H9 (cell line): ENCODE data around the gene SERPINE2. TPM values are rescaled to one million over a fixed set of nuclear protein-coding genes. Genes with fewer than 3 reads are reported as not detected.

Source experiments
- DNase-seq: peaks from one replicate; pipeline ENCODE4 v3.0.0-alpha.2; 2017
- H2AFZ ChIP-seq: one replicate; pipeline ENCODE4 v1.6.1; 2013; ENCODE audit warnings: mild to moderate bottlenecking, low read length, control low read depth, moderate library complexity
- H2AK5ac ChIP-seq: 2 replicates; pipeline ENCODE4 v1.6.1; 2013; ENCODE audit warnings: low read length, control low read depth, mixed read lengths; ENCODE audit not compliant: insufficient read length
- H2BK120ac ChIP-seq: one replicate; pipeline ENCODE4 v1.6.1; 2013; ENCODE audit warnings: low read depth, mild to moderate bottlenecking, low read length, control low read depth, inconsistent platforms; ENCODE audit not compliant: poor library complexity, severe bottlenecking
- H2BK12ac ChIP-seq: 2 replicates; pipeline ENCODE4 v1.6.1; 2013; ENCODE audit warnings: low read length, control low read depth, mixed read lengths, low read depth; ENCODE audit not compliant: insufficient read length
- H2BK15ac ChIP-seq: 2 replicates; pipeline ENCODE4 v1.6.1; 2013; ENCODE audit warnings: low read depth, low read length, control low read depth
- H2BK20ac ChIP-seq: one replicate; pipeline ENCODE4 v1.6.1; 2013; ENCODE audit warnings: low read depth, mild to moderate bottlenecking, low read length, control low read depth, inconsistent platforms; ENCODE audit not compliant: poor library complexity, severe bottlenecking
- H2BK5ac ChIP-seq: 2 replicates; pipeline ENCODE4 v1.6.1; 2013; ENCODE audit warnings: low read length, control low read depth, mixed read lengths; ENCODE audit not compliant: insufficient read length
- H3K14ac ChIP-seq: 2 replicates; pipeline ENCODE4 v1.6.1; 2013; ENCODE audit warnings: low read length, control low read depth; ENCODE audit not compliant: insufficient read depth
- H3K18ac ChIP-seq: 2 replicates; pipeline ENCODE4 v1.6.1; 2013; ENCODE audit warnings: low read depth, mild to moderate bottlenecking, mixed read lengths, low read length, control low read depth; ENCODE audit not compliant: insufficient read length
- H3K23ac ChIP-seq: 2 replicates; pipeline ENCODE4 v1.6.1; 2013; ENCODE audit warnings: low read length, control low read depth, mixed read lengths, low read depth; ENCODE audit not compliant: insufficient read length
- H3K23me2 ChIP-seq: 2 replicates; pipeline ENCODE4 v1.6.1; 2013; ENCODE audit warnings: low read depth, mild to moderate bottlenecking, mixed read lengths, low read length, control low read depth; ENCODE audit not compliant: insufficient read length, poor library complexity, severe bottlenecking
- H3K27ac ChIP-seq: 2 replicates; pipeline ENCODE4 v1.5.1; 2013; ENCODE audit warnings: low read length, control low read depth, mixed read lengths, low read depth; ENCODE audit not compliant: insufficient read length
- H3K27me3 ChIP-seq: 2 replicates; pipeline ENCODE4 v1.6.1; 2013; ENCODE audit warnings: low read length, control low read depth, inconsistent platforms; ENCODE audit not compliant: insufficient read depth
- H3K4ac ChIP-seq: 2 replicates; pipeline ENCODE4 v1.6.1; 2013; ENCODE audit warnings: low read depth, mild to moderate bottlenecking, control low read depth, inconsistent platforms, low read length, moderate library complexity
- H3K4me1 ChIP-seq: 2 replicates; pipeline ENCODE4 v1.6.1; 2013; ENCODE audit warnings: low read length, control low read depth, inconsistent platforms; ENCODE audit not compliant: insufficient read depth
- H3K4me2 ChIP-seq: 2 replicates; pipeline ENCODE4 v1.6.1; 2013; ENCODE audit warnings: low read length, control low read depth, mixed read lengths; ENCODE audit not compliant: insufficient read length, insufficient read depth
- H3K56ac ChIP-seq: 2 replicates; pipeline ENCODE4 v1.6.1; 2013; ENCODE audit warnings: low read depth, mild to moderate bottlenecking, mixed read lengths, low read length, control low read depth; ENCODE audit not compliant: insufficient read length
- H3K79me1 ChIP-seq: 2 replicates; pipeline ENCODE4 v1.6.1; 2013; ENCODE audit warnings: low read depth, mild to moderate bottlenecking, moderate library complexity, low read length, control low read depth, inconsistent platforms; ENCODE audit not compliant: insufficient read depth, poor library complexity, severe bottlenecking
- H3K79me2 ChIP-seq: 2 replicates; pipeline ENCODE4 v1.6.1; 2013; ENCODE audit warnings: low read length, control low read depth, inconsistent platforms; ENCODE audit not compliant: insufficient read depth
- H3K9ac ChIP-seq: 2 replicates; pipeline ENCODE4 v1.6.1; 2013; ENCODE audit warnings: low read length, control low read depth, mixed read lengths; ENCODE audit not compliant: insufficient read length; ENCODE audit errors: extremely low read depth
- H3K9me3 ChIP-seq: one replicate; pipeline ENCODE4 v1.6.1; 2013; ENCODE audit warnings: low read depth, low read length, inconsistent platforms; ENCODE audit not compliant: control insufficient read depth
- H3T11ph ChIP-seq: one replicate; pipeline ENCODE4 v1.6.1; 2013; ENCODE audit warnings: mild to moderate bottlenecking, low read length, control low read depth, inconsistent platforms
- H4K20me1 ChIP-seq: one replicate; pipeline ENCODE4 v1.6.1; 2013; ENCODE audit not compliant: control insufficient read depth, insufficient read length, insufficient read depth
- H4K5ac ChIP-seq: 2 replicates; pipeline ENCODE4 v1.6.1; 2013; ENCODE audit warnings: low read depth, mild to moderate bottlenecking, mixed read lengths, low read length, control low read depth; ENCODE audit not compliant: insufficient read length
- H4K8ac ChIP-seq: replicated peaks from 2 replicates; pipeline ENCODE4 v1.6.1; 2013; ENCODE audit warnings: low read length, control low read depth, mixed read lengths, low read depth; ENCODE audit not compliant: insufficient read length
- H4K91ac ChIP-seq: 2 replicates; pipeline ENCODE4 v1.6.1; 2013; ENCODE audit warnings: low read depth, mild to moderate bottlenecking, moderate library complexity, mixed read lengths, low read length, control low read depth; ENCODE audit not compliant: insufficient read length
- H3K27ac Mint-ChIP-seq, 3 experiments: 2 replicates in 2 of 3; 3 replicates in 1 of 3; pipeline ENCODE4 v1.8.0; 2020 to 2021; ENCODE audit warnings: mixed read lengths in 3 of 3, mild to moderate bottlenecking in 1 of 3, moderate library complexity in 1 of 3
- H3K27me3 Mint-ChIP-seq: 2 replicates; pipeline ENCODE4 v1.8.0; 2021; ENCODE audit warnings: low read depth, mild to moderate bottlenecking, moderate library complexity, mixed read lengths
- H3K36me3 Mint-ChIP-seq, 3 experiments: 2 replicates in 2 of 3; 3 replicates in 1 of 3; pipeline ENCODE4 v1.8.0; 2020 to 2021; ENCODE audit warnings: low read depth in 3 of 3, mixed read lengths in 3 of 3; ENCODE audit not compliant: insufficient read depth in 1 of 3
- H3K4me1 Mint-ChIP-seq, 2 experiments: 2 replicates each; pipeline ENCODE4 v1.8.0; 2020; ENCODE audit warnings: mixed read lengths in 2 of 2
- H3K4me3 Mint-ChIP-seq, 2 experiments: 2 replicates in 1 of 2; 3 replicates in 1 of 2; pipeline ENCODE4 v1.8.0; 2020 to 2021; ENCODE audit warnings: mild to moderate bottlenecking in 2 of 2, mixed read lengths in 2 of 2, moderate library complexity in 1 of 2
- H3K9me3 Mint-ChIP-seq, 2 experiments: 2 replicates in 1 of 2; 3 replicates in 1 of 2; pipeline ENCODE4 v1.8.0; 2020; ENCODE audit warnings: mild to moderate bottlenecking in 2 of 2, mixed read lengths in 2 of 2, moderate library complexity in 1 of 2
- CTCF ChIP-seq: fragments of 200-600 bp; sonication (generic); conservative IDR thresholded peaks from 3 replicates; pipeline ENCODE4 v1.8.0; 2021; ENCODE audit warnings: antibody characterized with exemption, mild to moderate bottlenecking
- WGBS: extraction: QIAGEN DNeasy Blood & Tissue Kit; methylation state at CpG from one replicate; pipeline ENCODE4 v1.1.7; 2013; ENCODE audit warnings: missing lambda C conversion rate, low lambda C conversion rate, mixed read lengths; ENCODE audit not compliant: insufficient read length; ENCODE audit errors: extremely low coverage; 5-methylcytosine and 5-hydroxymethylcytosine counted together
- total RNA-seq: library from RNA; stranded (reverse); gene quantifications from 2 replicates; pipeline ENCODE4 v1.2.1, GENCODE V29; 2021

The SERPINE2 gene
- total RNA-seq, 1 experiment from 2014 or later = 40.0 TPM

- Histone ChIP-seq H4K20me1 (no peaks in the 10 kb centered on the region), H3K4me2 (no peak overlapping the region), H2AK5ac (no peak overlapping the region), H2BK20ac (no peak overlapping the region), H3K4me1 (peaks cover 4% of the 10 kb centered on the region; the same call in 1 of the 2 replicates), H3K79me1 (no peaks in the 10 kb centered on the region), H3T11ph (no peak overlapping the region), H3K27ac (no peak overlapping the region), H2AFZ (peak overlapping the region; percentile 90), H2BK12ac (no peak overlapping the region), H3K9ac (no peak overlapping the region), H3K4ac (no peak overlapping the region), H3K23ac (no peak overlapping the region), H3K9me3 (no peaks in the 10 kb centered on the region), H4K5ac (no peak overlapping the region), H2BK120ac (no peak overlapping the region), H3K56ac (no peak overlapping the region), H3K27me3 (no peaks in the 10 kb centered on the region), H3K14ac (no peak overlapping the region), H3K79me2 (peaks cover 24% of the 10 kb centered on the region; the same call in 1 of the 2 replicates), H3K23me2 (no peaks in the 10 kb centered on the region), H2BK5ac (no peak overlapping the region), H2BK15ac (no peak overlapping the region), H3K18ac (peak overlapping the region; percentile 31), H4K91ac (no peak overlapping the region), H4K8ac (no peak overlapping the region)
- no CpG with 5 or more reads among the region's 4 CpGs for WGBS
- no peak for TF ChIP-seq CTCF
- peaks cover 42 to 52% of the 10 kb centered on the region in 2 experiments for H3K4me1 Mint-ChIP-seq
- no peak for DNase-seq
- H3K27ac Mint-ChIP-seq = no peak overlapping the region
- H3K9me3 Mint-ChIP-seq = no peaks in the 10 kb centered on the region
- peaks cover 5 to 21% (median 14%) of the 10 kb centered on the region in 3 experiments; a peak in 5 of 7 replicates for H3K36me3 Mint-ChIP-seq
- peak overlapping the region in 1 of 2 experiments; percentile 8; a peak in 3 of 5 replicates for H3K4me3 Mint-ChIP-seq
- H3K27me3 Mint-ChIP-seq = peaks cover 3% of the 10 kb centered on the region
Observed at GRCh38 chr2:223956300-223956699, 82.8 kb downstream of the SERPINE2 start.
